KMS-11 (cell line): ENCODE data around the gene PDZD7.

Source experiments
- H2AFZ ChIP-seq: fragments of 200-600 bp; sonication (generic); 2 replicates; pipeline ENCODE4 v1.6.1; 2016; ENCODE audit warnings: antibody characterized with exemption, mixed run types, low read depth
- H3K27ac ChIP-seq: fragments of 200-600 bp; sonication (generic); 2 replicates; pipeline ENCODE4 v1.6.1; 2016; ENCODE audit warnings: mild to moderate bottlenecking, mixed run types
- H3K27me3 ChIP-seq: fragments of 200-600 bp; sonication (generic); 2 replicates; pipeline ENCODE4 v1.6.1; 2017; ENCODE audit warnings: mild to moderate bottlenecking, low read depth, mixed run types, moderate library complexity; ENCODE audit not compliant: insufficient read depth
- H3K36me3 ChIP-seq: fragments of 200-600 bp; sonication (generic); 2 replicates; pipeline ENCODE4 v1.6.1; 2017; ENCODE audit warnings: mild to moderate bottlenecking, mixed run types; ENCODE audit not compliant: insufficient read depth
- H3K4me1 ChIP-seq: fragments of 200-600 bp; sonication (generic); 2 replicates; pipeline ENCODE4 v1.6.1; 2016; ENCODE audit warnings: mild to moderate bottlenecking, low read depth, mixed run types; ENCODE audit not compliant: poor library complexity, severe bottlenecking
- H3K4me2 ChIP-seq: fragments of 200-600 bp; sonication (generic); 2 replicates; pipeline ENCODE4 v1.7.0; 2016; ENCODE audit warnings: mild to moderate bottlenecking, mixed run types
- H3K4me3 ChIP-seq: fragments of 200-600 bp; sonication (generic); IDR thresholded peaks from 2 replicates; pipeline ENCODE4 v1.6.1; 2017; ENCODE audit warnings: low read depth, low read length, mixed read lengths; ENCODE audit not compliant: insufficient read depth
- H3K79me2 ChIP-seq: fragments of 200-600 bp; sonication (generic); 2 replicates; pipeline ENCODE4 v1.6.1; 2016; ENCODE audit warnings: low read depth, mixed run types; ENCODE audit not compliant: insufficient read depth
- H3K9ac ChIP-seq: fragments of 200-600 bp; sonication (generic); 2 replicates; pipeline ENCODE4 v1.6.1; 2016; ENCODE audit warnings: mild to moderate bottlenecking, mixed run types
- H4K20me1 ChIP-seq: fragments of 200-600 bp; sonication (generic); 2 replicates; pipeline ENCODE4 v1.6.1; 2016; ENCODE audit warnings: mild to moderate bottlenecking, mixed run types; ENCODE audit not compliant: insufficient read depth
- CTCF ChIP-seq: fragments of 200-600 bp; sonication (generic); conservative IDR thresholded peaks from 2 replicates; pipeline ENCODE4 v1.6.1; 2017; ENCODE audit warnings: low read depth, mild to moderate bottlenecking, antibody characterized with exemption, low read length, moderate library complexity, mixed read lengths

PDZD7 gene

GRCh38 chr10:100981178-100981772 lies 49.7 kb downstream of the PDZD7 start:
- no peaks in the 10 kb centered on the region for H3K27me3 ChIP-seq
- no peak for TF ChIP-seq CTCF
- no peaks in the 10 kb centered on the region for H4K20me1 ChIP-seq
- no peak overlapping the region for H3K27ac ChIP-seq
- no peak overlapping the region for H3K9ac ChIP-seq
- no peak overlapping the region for H2AFZ ChIP-seq
- no peak overlapping the region for H3K4me3 ChIP-seq
- peaks cover 3% of the 10 kb centered on the region for H3K4me1 ChIP-seq
- no peaks in the 10 kb centered on the region for H3K36me3 ChIP-seq
- no peaks in the 10 kb centered on the region for H3K79me2 ChIP-seq
- H3K4me2 ChIP-seq = no peak overlapping the region

- no peak overlapping the region for H3K27ac ChIP-seq
- no peak for TF ChIP-seq CTCF
Measured at GRCh38 chr10:100980711-100981110, 50.2 kb downstream of the PDZD7 start.

GRCh38 chr10:100980311-100980710 lies 50.6 kb downstream of the PDZD7 start:
- H2AFZ ChIP-seq = no peak overlapping the region
- no peak overlapping the region for H3K27ac ChIP-seq
- no peaks in the 10 kb centered on the region for H3K79me2 ChIP-seq
- no peaks in the 10 kb centered on the region for H3K36me3 ChIP-seq
- no peak for TF ChIP-seq CTCF
- no peaks in the 10 kb centered on the region for H3K4me1 ChIP-seq
- no peaks in the 10 kb centered on the region for H4K20me1 ChIP-seq
- H3K4me3 ChIP-seq = no peak overlapping the region
- H3K4me2 ChIP-seq = no peak overlapping the region
- no peaks in the 10 kb centered on the region for H3K27me3 ChIP-seq
- no peak overlapping the region for H3K9ac ChIP-seq

More at GRCh38 chr10:100980711-100981110, 50.2 kb downstream of the PDZD7 start:
- H3K4me3 ChIP-seq = no peak overlapping the region
- no peaks in the 10 kb centered on the region for H3K79me2 ChIP-seq
- no peaks in the 10 kb centered on the region for H3K36me3 ChIP-seq
- no peaks in the 10 kb centered on the region for H4K20me1 ChIP-seq
- H3K4me1 ChIP-seq = no peaks in the 10 kb centered on the region
- no peak overlapping the region for H2AFZ ChIP-seq
- no peaks in the 10 kb centered on the region for H3K27me3 ChIP-seq
- H3K9ac ChIP-seq = no peak overlapping the region
- no peak overlapping the region for H3K4me2 ChIP-seq

GRCh38 chr10:100979791-100980272 lies 51.1 kb downstream of the PDZD7 start:
- Histone ChIP-seq H2AFZ (no peak overlapping the region), H3K4me1 (no peaks in the 10 kb centered on the region), H3K79me2 (no peaks in the 10 kb centered on the region), H3K9ac (no peak overlapping the region), H3K27me3 (no peaks in the 10 kb centered on the region), H3K4me2 (no peak overlapping the region), H4K20me1 (no peaks in the 10 kb centered on the region), H3K27ac (no peak overlapping the region), H3K4me3 (no peak overlapping the region), H3K36me3 (no peaks in the 10 kb centered on the region)
- no peak for TF ChIP-seq CTCF
